Uterus (tissue), 2 donors: ENCODE data around the gene KIF26B.

Experiments
- POLR2A ChIP-seq, 2 donors: fragments of 450-650 bp; IDR thresholded peaks; one replicate each; pipeline ENCODE4 v1.6.1; 2016; ENCODE audit warnings: antibody characterized with exemption in 2 of 2, mild to moderate bottlenecking in 1 of 2, moderate library complexity in 1 of 2
- TF ChIP-seq, protein P1 (sequence below), 4 experiments: fragments of 200-600 bp in 2 of 4; fragments of 450-650 bp in 2 of 4; sonication (generic) in 2 of 4; IDR thresholded peaks; one replicate each; pipeline ENCODE4 v1.5.1; 2016 to 2019; ENCODE audit warnings: antibody characterized with exemption in 4 of 4, mild to moderate bottlenecking in 2 of 4, moderate library complexity in 1 of 4

DNA sequence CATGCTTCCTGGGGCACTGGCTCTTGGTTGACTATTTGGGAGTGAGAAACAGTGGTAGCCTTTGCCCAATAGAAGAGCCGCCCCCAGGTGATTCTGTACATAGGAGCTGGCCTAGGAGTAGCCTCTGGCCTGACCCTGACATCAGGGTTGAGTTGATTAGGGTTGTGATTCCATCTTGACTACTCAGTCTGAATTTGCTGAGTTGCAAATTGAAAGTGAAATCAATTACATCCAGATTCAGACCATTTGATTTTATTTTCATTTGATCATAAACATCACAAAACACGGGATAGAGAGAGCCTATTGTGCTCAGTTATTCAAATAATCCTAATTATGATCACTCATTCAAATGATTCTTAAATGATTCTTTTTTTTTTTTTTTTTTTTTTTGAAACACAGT lies 253.2 kb downstream of the KIF26B start:
- TF ChIP-seq, protein P1, sequence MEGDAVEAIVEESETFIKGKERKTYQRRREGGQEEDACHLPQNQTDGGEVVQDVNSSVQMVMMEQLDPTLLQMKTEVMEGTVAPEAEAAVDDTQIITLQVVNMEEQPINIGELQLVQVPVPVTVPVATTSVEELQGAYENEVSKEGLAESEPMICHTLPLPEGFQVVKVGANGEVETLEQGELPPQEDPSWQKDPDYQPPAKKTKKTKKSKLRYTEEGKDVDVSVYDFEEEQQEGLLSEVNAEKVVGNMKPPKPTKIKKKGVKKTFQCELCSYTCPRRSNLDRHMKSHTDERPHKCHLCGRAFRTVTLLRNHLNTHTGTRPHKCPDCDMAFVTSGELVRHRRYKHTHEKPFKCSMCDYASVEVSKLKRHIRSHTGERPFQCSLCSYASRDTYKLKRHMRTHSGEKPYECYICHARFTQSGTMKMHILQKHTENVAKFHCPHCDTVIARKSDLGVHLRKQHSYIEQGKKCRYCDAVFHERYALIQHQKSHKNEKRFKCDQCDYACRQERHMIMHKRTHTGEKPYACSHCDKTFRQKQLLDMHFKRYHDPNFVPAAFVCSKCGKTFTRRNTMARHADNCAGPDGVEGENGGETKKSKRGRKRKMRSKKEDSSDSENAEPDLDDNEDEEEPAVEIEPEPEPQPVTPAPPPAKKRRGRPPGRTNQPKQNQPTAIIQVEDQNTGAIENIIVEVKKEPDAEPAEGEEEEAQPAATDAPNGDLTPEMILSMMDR (IDR thresholded peaks at IDR 0.05): no peak
- no peak for TF ChIP-seq POLR2A (IDR thresholded peaks at IDR 0.05)
